ENCODE results near the gene LIMCH1. TPM values are rescaled to one million over a fixed set of nuclear protein-coding genes. Genes with fewer than 3 reads are reported as not detected.

The LIMCH1 gene
- total RNA-seq, 1 experiment from 2014 or later: 48.4 TPM

DNA sequence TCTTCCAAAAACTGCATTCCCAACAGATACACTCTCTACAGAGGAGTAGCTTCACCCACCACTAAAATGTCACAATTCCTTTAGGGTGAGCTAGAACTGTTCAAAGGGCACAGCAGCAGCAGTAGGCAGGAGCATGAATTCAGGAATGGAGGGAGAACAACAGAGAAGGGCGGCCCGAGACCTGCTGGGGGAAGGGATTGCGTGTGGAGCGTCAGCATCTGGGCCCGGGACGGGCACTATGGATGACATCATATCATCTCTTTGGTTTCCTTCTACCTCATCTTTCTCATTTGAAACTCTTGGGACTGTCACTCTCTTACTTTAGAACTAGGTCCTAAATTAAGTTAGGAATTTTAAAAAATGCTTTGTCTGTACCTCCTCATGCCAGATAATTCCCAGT is 115.6 kb downstream of the LIMCH1 start:
- TF ChIP-seq, protein P1, sequence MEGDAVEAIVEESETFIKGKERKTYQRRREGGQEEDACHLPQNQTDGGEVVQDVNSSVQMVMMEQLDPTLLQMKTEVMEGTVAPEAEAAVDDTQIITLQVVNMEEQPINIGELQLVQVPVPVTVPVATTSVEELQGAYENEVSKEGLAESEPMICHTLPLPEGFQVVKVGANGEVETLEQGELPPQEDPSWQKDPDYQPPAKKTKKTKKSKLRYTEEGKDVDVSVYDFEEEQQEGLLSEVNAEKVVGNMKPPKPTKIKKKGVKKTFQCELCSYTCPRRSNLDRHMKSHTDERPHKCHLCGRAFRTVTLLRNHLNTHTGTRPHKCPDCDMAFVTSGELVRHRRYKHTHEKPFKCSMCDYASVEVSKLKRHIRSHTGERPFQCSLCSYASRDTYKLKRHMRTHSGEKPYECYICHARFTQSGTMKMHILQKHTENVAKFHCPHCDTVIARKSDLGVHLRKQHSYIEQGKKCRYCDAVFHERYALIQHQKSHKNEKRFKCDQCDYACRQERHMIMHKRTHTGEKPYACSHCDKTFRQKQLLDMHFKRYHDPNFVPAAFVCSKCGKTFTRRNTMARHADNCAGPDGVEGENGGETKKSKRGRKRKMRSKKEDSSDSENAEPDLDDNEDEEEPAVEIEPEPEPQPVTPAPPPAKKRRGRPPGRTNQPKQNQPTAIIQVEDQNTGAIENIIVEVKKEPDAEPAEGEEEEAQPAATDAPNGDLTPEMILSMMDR (IDR thresholded peaks at IDR 0.05; ENCODE audit: unreplicated experiment): no peak
- Mint-ChIP-seq H3K36me3 (ENCODE audit: insufficient read depth, unreplicated experiment) (peaks cover 11% of the 10 kb centered on the region), H3K27me3 (ENCODE audit: insufficient read depth, unreplicated experiment) (no peaks in the 10 kb centered on the region), H3K4me3 (ENCODE audit: unreplicated experiment) (no peak overlapping the region), H3K27ac (ENCODE audit: low read depth, unreplicated experiment) (no peak overlapping the region), H3K4me1 (ENCODE audit: insufficient read depth, unreplicated experiment) (peaks cover 12% of the 10 kb centered on the region), H3K9me3 (ENCODE audit: unreplicated experiment) (no peaks in the 10 kb centered on the region)
- BruUV-seq (replicated peaks): no TSS peak
- CTCF ChIA-PET: interaction anchor here (0.6 kb wide), 2 partner anchors 23 to 395 kb away, joined by 3 to 5 read pairs; no protein-coding TSS in a partner anchor
- POLR2A ChIA-PET: interaction anchor here (0.5 kb wide), 1 partner anchor 281 kb away, joined by 3 read pairs; no protein-coding TSS in a partner anchor
- intact Hi-C loops (cut with micrococcal nuclease): no loop called here
- no peak for DNase-seq (ENCODE audit: unreplicated experiment)

DNA sequence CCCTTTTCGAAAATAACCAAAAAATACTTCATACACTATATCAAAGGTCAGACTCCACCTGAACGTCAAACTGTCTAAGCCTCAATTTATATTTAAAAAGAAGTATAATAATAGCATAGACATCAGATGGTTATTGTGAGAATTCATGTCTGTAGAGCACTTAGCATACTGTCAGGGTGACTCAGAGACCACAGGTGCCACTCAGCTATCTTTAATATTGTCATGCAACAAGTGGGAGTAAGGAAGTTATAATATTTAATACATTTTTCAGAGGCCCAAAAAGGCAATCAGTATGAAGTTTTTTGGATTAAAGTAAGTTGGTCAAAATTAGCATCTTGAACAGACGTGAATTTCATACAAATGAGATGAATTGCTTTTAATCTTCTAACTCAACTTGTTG is 117.2 kb downstream of the LIMCH1 start:
- Mint-ChIP-seq H3K4me1 (ENCODE audit: insufficient read depth, unreplicated experiment) (peaks cover 12% of the 10 kb centered on the region), H3K4me3 (ENCODE audit: unreplicated experiment) (no peak overlapping the region), H3K36me3 (ENCODE audit: insufficient read depth, unreplicated experiment) (peaks cover 11% of the 10 kb centered on the region), H3K27ac (ENCODE audit: low read depth, unreplicated experiment) (no peak overlapping the region), H3K9me3 (ENCODE audit: unreplicated experiment) (no peaks in the 10 kb centered on the region), H3K27me3 (ENCODE audit: insufficient read depth, unreplicated experiment) (no peaks in the 10 kb centered on the region)
- BruUV-seq (replicated peaks): no TSS peak
- TF ChIP-seq, protein P1 (IDR thresholded peaks at IDR 0.05; ENCODE audit: unreplicated experiment): no peak
- ChIA-PET CTCF (interaction anchor here (0.7 to 4.1 kb wide), 2 partner anchors 20 to 374 kb away, joined by 3 to 25 read pairs; no protein-coding TSS in a partner anchor), POLR2A (interaction anchor here (0.6 kb wide), 1 partner anchor 400 kb away, joined by 3 read pairs; no protein-coding TSS in a partner anchor)
- peak; percentile 8 for DNase-seq (ENCODE audit: unreplicated experiment)
- intact Hi-C loops (cut with micrococcal nuclease): no loop called here

DNA sequence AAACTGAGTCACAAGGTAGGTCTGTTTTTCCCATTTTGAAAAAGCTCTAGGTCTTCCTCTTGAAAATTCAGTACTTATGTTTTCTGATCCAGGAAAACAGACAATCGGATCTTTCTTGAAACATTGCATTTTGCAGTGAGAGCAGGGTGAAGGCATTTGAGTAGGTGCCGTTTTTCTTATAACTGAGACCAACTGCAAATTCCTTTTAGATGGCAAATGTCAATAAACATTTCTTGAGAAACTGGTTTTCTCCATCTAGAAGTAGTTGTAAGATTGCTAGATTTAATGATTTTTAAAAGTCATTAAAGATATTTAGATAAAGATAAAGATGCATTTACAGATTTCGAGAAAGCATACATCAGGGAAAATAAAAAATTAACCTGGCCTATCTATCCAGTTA is 118.1 kb downstream of the LIMCH1 start:
- Mint-ChIP-seq H3K4me1 (ENCODE audit: insufficient read depth, unreplicated experiment) (peaks cover 12% of the 10 kb centered on the region), H3K4me3 (ENCODE audit: unreplicated experiment) (no peak overlapping the region), H3K27me3 (ENCODE audit: insufficient read depth, unreplicated experiment) (no peaks in the 10 kb centered on the region), H3K9me3 (ENCODE audit: unreplicated experiment) (no peaks in the 10 kb centered on the region), H3K27ac (ENCODE audit: low read depth, unreplicated experiment) (no peak overlapping the region), H3K36me3 (ENCODE audit: insufficient read depth, unreplicated experiment) (peaks cover 11% of the 10 kb centered on the region)
- POLR2A ChIA-PET: no interaction called here
- intact Hi-C loops (cut with micrococcal nuclease): no loop called here
- CTCF ChIA-PET: interaction anchor here (4.1 kb wide), 1 partner anchor 375 kb away, joined by 25 read pairs; no protein-coding TSS in a partner anchor
- no peak for DNase-seq (ENCODE audit: unreplicated experiment)
- TF ChIP-seq, protein P1 (IDR thresholded peaks at IDR 0.05; ENCODE audit: unreplicated experiment): no peak
- BruUV-seq (replicated peaks): no TSS peak

DNA sequence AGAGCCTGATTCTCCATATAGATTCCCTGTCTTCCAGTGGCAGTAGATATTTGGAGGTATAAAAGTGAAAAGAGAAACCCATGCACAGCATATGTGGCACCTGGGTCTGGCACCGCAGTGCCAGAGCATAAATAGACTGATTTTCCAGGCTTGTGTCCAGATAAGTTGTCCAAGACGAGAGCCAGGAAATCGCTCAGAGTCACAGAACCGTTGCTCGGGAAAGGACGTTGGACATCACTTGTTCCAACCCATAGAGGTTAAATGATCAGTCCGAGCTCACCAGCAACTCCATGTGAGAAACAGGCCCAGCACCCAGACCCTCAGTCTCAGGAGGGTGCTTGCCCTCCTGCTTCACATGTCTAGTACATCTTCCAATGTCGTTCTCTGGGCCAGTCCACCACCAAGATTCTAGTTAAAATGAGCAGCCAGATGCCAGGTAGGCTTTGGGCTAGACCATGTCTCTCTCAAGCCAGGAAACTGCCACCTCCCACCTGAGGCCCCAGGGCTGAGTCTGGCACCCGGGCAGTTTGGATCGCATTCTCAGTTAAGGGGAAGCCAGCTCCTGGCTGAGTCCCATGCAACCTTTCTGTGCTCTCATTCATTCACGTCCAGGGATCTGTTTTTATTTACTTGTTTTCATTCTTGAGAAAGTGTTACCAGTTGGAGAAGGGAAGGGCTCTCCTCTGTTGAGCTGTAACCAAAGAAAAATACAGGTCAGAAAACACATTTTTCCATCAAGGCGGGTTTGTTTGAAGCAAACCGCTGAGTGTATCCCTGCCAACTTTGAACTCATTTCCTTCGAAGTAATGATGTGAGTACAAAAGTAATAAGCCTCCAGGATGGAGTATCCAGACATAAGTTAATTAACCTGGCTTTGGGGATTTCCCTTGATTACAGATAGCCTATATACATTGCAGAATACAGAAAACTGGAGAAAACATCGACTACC is 118.9 kb downstream of the LIMCH1 start:
- Mint-ChIP-seq H3K9me3 (ENCODE audit: unreplicated experiment) (no peaks in the 10 kb centered on the region), H3K27ac (ENCODE audit: low read depth, unreplicated experiment) (no peak overlapping the region), H3K4me1 (ENCODE audit: insufficient read depth, unreplicated experiment) (peaks cover 12% of the 10 kb centered on the region), H3K4me3 (ENCODE audit: unreplicated experiment) (no peak overlapping the region), H3K27me3 (ENCODE audit: insufficient read depth, unreplicated experiment) (no peaks in the 10 kb centered on the region), H3K36me3 (ENCODE audit: insufficient read depth, unreplicated experiment) (peaks cover 11% of the 10 kb centered on the region)
- TF ChIP-seq, protein P1 (IDR thresholded peaks at IDR 0.05; ENCODE audit: unreplicated experiment): no peak
- no peak for DNase-seq (ENCODE audit: unreplicated experiment)
- intact Hi-C loops (cut with micrococcal nuclease): no loop called here
- POLR2A ChIA-PET: no interaction called here
- no TSS peak for BruUV-seq (replicated peaks)
- CTCF ChIA-PET: interaction anchor here (0.7 to 4.1 kb wide), 2 partner anchors 372 to 376 kb away, joined by 3 to 25 read pairs; no protein-coding TSS in a partner anchor

All from MCF 10A (cell line).